Activated CD4-positive, alpha-beta T cell treated with anti-CD3 and anti-CD28 coated beads, Interleukin-2, amount 10 ng/mL, durations not matched to agents 24 days and 14 days (primary cell): ENCODE data around the gene BOD1L1. TPM values are rescaled to one million over a fixed set of nuclear protein-coding genes. Genes with fewer than 3 reads are reported as not detected.
A peak's percentile ranks its signal among the peaks of the same experiment; 100 is the strongest.

Source experiments
- DNase-seq: peaks from one replicate; pipeline ENCODE4 v3.0.0; 2022
- H3K27ac Mint-ChIP-seq: one replicate; pipeline ENCODE4 v1.8.0; 2022; ENCODE audit warnings: mild to moderate bottlenecking, mixed read lengths
- H3K27me3 Mint-ChIP-seq: one replicate; pipeline ENCODE4 v1.8.0; 2022; ENCODE audit warnings: mixed read lengths
- H3K36me3 Mint-ChIP-seq: one replicate; pipeline ENCODE4 v1.8.0; 2022; ENCODE audit warnings: low read depth, mild to moderate bottlenecking, mixed read lengths
- H3K4me1 Mint-ChIP-seq: one replicate; pipeline ENCODE4 v1.8.0; 2021; ENCODE audit warnings: mixed read lengths
- H3K4me3 Mint-ChIP-seq: one replicate; pipeline ENCODE4 v1.8.0; 2022; ENCODE audit warnings: mild to moderate bottlenecking, moderate library complexity, mixed read lengths
- H3K9me3 Mint-ChIP-seq: one replicate; pipeline ENCODE4 v1.8.0; 2021; ENCODE audit warnings: mixed read lengths
- intact Hi-C: fragments of 100-400 bp; cut with micrococcal nuclease; formaldehyde crosslinking; loops from one replicate; pipeline ENCODE4 v1.15.1; 2023
- total RNA-seq: library from RNA; stranded (reverse); gene quantifications from 2 replicates; pipeline ENCODE4 v1.2.3, GENCODE V29; 2022

Gene BOD1L1
- 38.3 and 41.0 TPM in 2 replicates for total RNA-seq

GRCh38 chr4:13627606-13628311, at the start of gene BOD1L1:
Gene BOD1L1, minus strand, starts transcription at chr4:13627725. Its CDS starts 138 bp downstream, at chr4:13627587.
- intact Hi-C loops = loop anchor here (1.0 to 2.0 kb wide), 3 partner anchors 27 to 1375 kb away; partner anchors contain the start of genes CPEB2 and RAB28
- no peaks in the 10 kb centered on the region for H3K27me3 Mint-ChIP-seq
- no peaks in the 10 kb centered on the region for H3K9me3 Mint-ChIP-seq
- peaks cover 4% of the 10 kb centered on the region for H3K36me3 Mint-ChIP-seq
- peak; percentile 95 for DNase-seq
- H3K4me3 Mint-ChIP-seq = peak within 1 kb of the TSS; percentile 97
- peaks cover 13% of the 10 kb centered on the region for H3K4me1 Mint-ChIP-seq
- peak within 1 kb of the TSS; percentile 99 for H3K27ac Mint-ChIP-seq

GRCh38 chr4:13674971-13675370, 47.4 kb upstream of the BOD1L1 start:
- Mint-ChIP-seq H3K27ac (no peak overlapping the region), H3K27me3 (no peaks in the 10 kb centered on the region), H3K36me3 (no peaks in the 10 kb centered on the region), H3K4me3 (no peak overlapping the region), H3K9me3 (peaks cover 21% of the 10 kb centered on the region), H3K4me1 (no peaks in the 10 kb centered on the region)
- intact Hi-C loops = no loop called here
- DNase-seq = no peak

GRCh38 chr4:13673167-13673566, 45.6 kb upstream of the BOD1L1 start:
- H3K4me3 Mint-ChIP-seq = no peak overlapping the region
- H3K9me3 Mint-ChIP-seq = peaks cover 10% of the 10 kb centered on the region
- no peaks in the 10 kb centered on the region for H3K27me3 Mint-ChIP-seq
- H3K36me3 Mint-ChIP-seq = no peaks in the 10 kb centered on the region
- H3K4me1 Mint-ChIP-seq = no peaks in the 10 kb centered on the region
- no peak overlapping the region for H3K27ac Mint-ChIP-seq
- no peak for DNase-seq
- intact Hi-C loops = no loop called here

- Mint-ChIP-seq H3K4me3 (no peak overlapping the region), H3K36me3 (no peaks in the 10 kb centered on the region), H3K27me3 (no peaks in the 10 kb centered on the region), H3K9me3 (no peaks in the 10 kb centered on the region), H3K4me1 (no peaks in the 10 kb centered on the region), H3K27ac (no peak overlapping the region)
- intact Hi-C loops = no loop called here
- DNase-seq = no peak
Measured at GRCh38 chr4:13670456-13671160, 43.1 kb upstream of the BOD1L1 start.

- intact Hi-C loops = no loop called here
- Mint-ChIP-seq H3K27ac (no peak overlapping the region), H3K27me3 (no peaks in the 10 kb centered on the region), H3K9me3 (no peaks in the 10 kb centered on the region), H3K36me3 (no peaks in the 10 kb centered on the region), H3K4me3 (no peak overlapping the region), H3K4me1 (no peaks in the 10 kb centered on the region)
- no peak for DNase-seq
Measured at GRCh38 chr4:13665701-13666660, 38.5 kb upstream of the BOD1L1 start.

- H3K4me1 Mint-ChIP-seq = peaks cover 14% of the 10 kb centered on the region
- intact Hi-C loops = loop anchor here (10.0 kb wide), 8 partner anchors 175 to 1995 kb away; partner anchors contain the start of genes FBXL5 and RAB28
- H3K27me3 Mint-ChIP-seq = peaks cover 4% of the 10 kb centered on the region
- no peaks in the 10 kb centered on the region for H3K9me3 Mint-ChIP-seq
- DNase-seq = no peak
- no peak overlapping the region for H3K27ac Mint-ChIP-seq
- H3K36me3 Mint-ChIP-seq = no peaks in the 10 kb centered on the region
- no peak overlapping the region for H3K4me3 Mint-ChIP-seq
Measured at GRCh38 chr4:13659341-13660070, 32.0 kb upstream of the BOD1L1 start.

- H3K27me3 Mint-ChIP-seq = peaks cover 4% of the 10 kb centered on the region
- peaks cover 14% of the 10 kb centered on the region for H3K4me1 Mint-ChIP-seq
- no peaks in the 10 kb centered on the region for H3K9me3 Mint-ChIP-seq
- H3K27ac Mint-ChIP-seq = peak overlapping the region; percentile 83
- no peaks in the 10 kb centered on the region for H3K36me3 Mint-ChIP-seq
- peak overlapping the region; percentile 78 for H3K4me3 Mint-ChIP-seq
- DNase-seq = peak; percentile 88
- intact Hi-C loops = loop anchor here (2.0 to 10.0 kb wide), 10 partner anchors 172 to 1998 kb away; partner anchors contain the start of genes FBXL5 and RAB28
Measured at GRCh38 chr4:13656569-13657405, 29.3 kb upstream of the BOD1L1 start.

- H3K9me3 Mint-ChIP-seq = no peaks in the 10 kb centered on the region
- H3K4me1 Mint-ChIP-seq = peaks cover 14% of the 10 kb centered on the region
- H3K4me3 Mint-ChIP-seq = peak overlapping the region; percentile 84
- DNase-seq = peak; percentile 95
- H3K36me3 Mint-ChIP-seq = no peaks in the 10 kb centered on the region
- no peak overlapping the region for H3K27ac Mint-ChIP-seq
- intact Hi-C loops = loop anchor here (1.0 to 10.0 kb wide), 10 partner anchors 27 to 2001 kb away; partner anchors contain the start of genes BOD1L1, CPEB2, FBXL5 and RAB28
- peaks cover 6% of the 10 kb centered on the region for H3K27me3 Mint-ChIP-seq
Measured at GRCh38 chr4:13654162-13654797, 26.8 kb upstream of the BOD1L1 start.

GRCh38 chr4:13653766-13654161, 26.2 kb upstream of the BOD1L1 start:
- no peak overlapping the region for H3K27ac Mint-ChIP-seq
- peaks cover 14% of the 10 kb centered on the region for H3K4me1 Mint-ChIP-seq
- H3K4me3 Mint-ChIP-seq = no peak overlapping the region
- peaks cover 11% of the 10 kb centered on the region for H3K27me3 Mint-ChIP-seq
- no peaks in the 10 kb centered on the region for H3K9me3 Mint-ChIP-seq
- no peak for DNase-seq
- no peaks in the 10 kb centered on the region for H3K36me3 Mint-ChIP-seq
- intact Hi-C loops = loop anchor here (1.0 to 10.0 kb wide), 10 partner anchors 26 to 2001 kb away; partner anchors contain the start of genes BOD1L1, CPEB2, FBXL5 and RAB28

- Mint-ChIP-seq H3K27me3 (peaks cover 24% of the 10 kb centered on the region), H3K36me3 (no peaks in the 10 kb centered on the region), H3K4me3 (peak overlapping the region; percentile 46), H3K27ac (no peak overlapping the region), H3K9me3 (no peaks in the 10 kb centered on the region), H3K4me1 (peaks cover 2% of the 10 kb centered on the region)
- peak; percentile 63 for DNase-seq
- intact Hi-C loops = no loop called here
Measured at GRCh38 chr4:13647031-13647430, 19.5 kb upstream of the BOD1L1 start.

- intact Hi-C loops = no loop called here
- DNase-seq = no peak
- Mint-ChIP-seq H3K27ac (no peak overlapping the region), H3K27me3 (peaks cover 32% of the 10 kb centered on the region), H3K4me1 (peaks cover 2% of the 10 kb centered on the region), H3K9me3 (no peaks in the 10 kb centered on the region), H3K36me3 (no peaks in the 10 kb centered on the region), H3K4me3 (no peak overlapping the region)
Measured at GRCh38 chr4:13645075-13645474, 17.6 kb upstream of the BOD1L1 start.
